ENCODE measurements around the gene SNN.

SNN gene

GRCh38 chr16:11706180-11706742 lies 38.0 kb downstream of the SNN start:
- no peak overlapping the region for H2AFZ ChIP-seq
- H3K4me1 ChIP-seq = peaks cover 5% of the 10 kb centered on the region
- H3K9ac ChIP-seq = no peak overlapping the region
- H3K27me3 ChIP-seq (ENCODE audit: control insufficient read depth, insufficient read depth, low read length) = no peaks in the 10 kb centered on the region
- peaks cover 15% of the 10 kb centered on the region for H3K79me2 ChIP-seq
- no peak overlapping the region for H3K4me3 ChIP-seq (ENCODE audit: low read depth, low read length)
- no peak for TF ChIP-seq CTCF (IDR thresholded peaks at IDR 0.05)
- no peaks in the 10 kb centered on the region for H3K36me3 ChIP-seq (ENCODE audit: control insufficient read depth, insufficient read depth, low read length)
- no peak overlapping the region for H3K4me2 ChIP-seq (ENCODE audit: low read length)
- no peak overlapping the region for H3K27ac ChIP-seq
- H3K9me3 ChIP-seq (ENCODE audit: control insufficient read depth, low read length) = no peaks in the 10 kb centered on the region

GRCh38 chr16:11707679-11708197 lies 39.5 kb downstream of the SNN start:
- H3K36me3 ChIP-seq (ENCODE audit: control insufficient read depth, insufficient read depth, low read length) = no peaks in the 10 kb centered on the region
- H3K4me1 ChIP-seq = peaks cover 5% of the 10 kb centered on the region
- no peak for TF ChIP-seq CTCF (IDR thresholded peaks at IDR 0.05)
- no peaks in the 10 kb centered on the region for H3K9me3 ChIP-seq (ENCODE audit: control insufficient read depth, low read length)
- H3K27ac ChIP-seq = no peak overlapping the region
- H2AFZ ChIP-seq = no peak overlapping the region
- no peaks in the 10 kb centered on the region for H3K27me3 ChIP-seq (ENCODE audit: control insufficient read depth, insufficient read depth, low read length)
- H3K4me2 ChIP-seq (ENCODE audit: low read length) = no peak overlapping the region
- H3K9ac ChIP-seq = no peak overlapping the region
- no peak overlapping the region for H3K4me3 ChIP-seq (ENCODE audit: low read depth, low read length)
- H3K79me2 ChIP-seq = peaks cover 16% of the 10 kb centered on the region

GRCh38 chr16:11708421-11708820 lies 40.2 kb downstream of the SNN start:
- TF ChIP-seq CTCF (IDR thresholded peaks at IDR 0.05) = no peak
- no peak overlapping the region for H3K27ac ChIP-seq
- H3K27me3 ChIP-seq (ENCODE audit: control insufficient read depth, insufficient read depth, low read length) = no peaks in the 10 kb centered on the region
- no peaks in the 10 kb centered on the region for H3K36me3 ChIP-seq (ENCODE audit: control insufficient read depth, insufficient read depth, low read length)
- no peak overlapping the region for H3K4me3 ChIP-seq (ENCODE audit: low read depth, low read length)
- no peaks in the 10 kb centered on the region for H3K9me3 ChIP-seq (ENCODE audit: control insufficient read depth, low read length)
- no peak overlapping the region for H2AFZ ChIP-seq
- H3K4me1 ChIP-seq = peaks cover 5% of the 10 kb centered on the region
- no peak overlapping the region for H3K9ac ChIP-seq
- peaks cover 12% of the 10 kb centered on the region for H3K79me2 ChIP-seq
- H3K4me2 ChIP-seq (ENCODE audit: low read length) = no peak overlapping the region

GRCh38 chr16:11711662-11712061 lies 43.4 kb downstream of the SNN start:
- Histone ChIP-seq H3K36me3 (ENCODE audit: control insufficient read depth, insufficient read depth, low read length) (no peaks in the 10 kb centered on the region), H3K27ac (no peak overlapping the region), H3K4me2 (ENCODE audit: low read length) (no peak overlapping the region), H2AFZ (no peak overlapping the region), H3K9me3 (ENCODE audit: control insufficient read depth, low read length) (no peaks in the 10 kb centered on the region), H3K4me1 (no peaks in the 10 kb centered on the region), H3K4me3 (ENCODE audit: low read depth, low read length) (no peak overlapping the region), H3K79me2 (peaks cover 10% of the 10 kb centered on the region), H3K27me3 (ENCODE audit: control insufficient read depth, insufficient read depth, low read length) (no peaks in the 10 kb centered on the region), H3K9ac (no peak overlapping the region)
- no peak for TF ChIP-seq CTCF (IDR thresholded peaks at IDR 0.05)

GRCh38 chr16:11712122-11712521 lies 43.9 kb downstream of the SNN start:
- Histone ChIP-seq H3K79me2 (peaks cover 8% of the 10 kb centered on the region), H3K9me3 (ENCODE audit: control insufficient read depth, low read length) (no peaks in the 10 kb centered on the region), H2AFZ (no peak overlapping the region), H3K27ac (no peak overlapping the region), H3K36me3 (ENCODE audit: control insufficient read depth, insufficient read depth, low read length) (no peaks in the 10 kb centered on the region), H3K4me2 (ENCODE audit: low read length) (no peak overlapping the region), H3K9ac (no peak overlapping the region), H3K27me3 (ENCODE audit: control insufficient read depth, insufficient read depth, low read length) (no peaks in the 10 kb centered on the region), H3K4me1 (no peaks in the 10 kb centered on the region), H3K4me3 (ENCODE audit: low read depth, low read length) (no peak overlapping the region)
- TF ChIP-seq CTCF (IDR thresholded peaks at IDR 0.05) = no peak
